ENCODE results near the gene XYLT1. TPM values are rescaled to one million over a fixed set of nuclear protein-coding genes. Genes with fewer than 3 reads are reported as not detected.

The XYLT1 gene
- total RNA-seq, 1 experiment from 2014 or later = 7.5 TPM

- TF ChIP-seq CTCF (IDR thresholded peaks at IDR 0.05; ENCODE audit: unreplicated experiment) = no peak
- intact Hi-C loops (cut with micrococcal nuclease; ENCODE audit: unreplicated experiment) = no loop called here
- Mint-ChIP-seq H3K27ac (ENCODE audit: unreplicated experiment) (no peak overlapping the region), H3K9me3 (ENCODE audit: low read depth, unreplicated experiment) (peaks cover 6% of the 10 kb centered on the region), H3K4me1 (ENCODE audit: low read depth, unreplicated experiment) (no peaks in the 10 kb centered on the region), H3K27me3 (ENCODE audit: unreplicated experiment) (no peaks in the 10 kb centered on the region), H3K36me3 (ENCODE audit: insufficient read depth, unreplicated experiment) (no peaks in the 10 kb centered on the region), H3K4me3 (ENCODE audit: low read depth, unreplicated experiment) (no peak overlapping the region)
- no TSS peak for BruUV-seq (replicated peaks)
- DNase-seq = no peak
- CTCF ChIA-PET = no interaction called here
Measured at GRCh38 chr16:17168181-17168580, 302.6 kb downstream of the XYLT1 start.

GRCh38 chr16:17166095-17166494 lies 304.7 kb downstream of the XYLT1 start:
- no peak for TF ChIP-seq CTCF (IDR thresholded peaks at IDR 0.05; ENCODE audit: unreplicated experiment)
- intact Hi-C loops (cut with micrococcal nuclease; ENCODE audit: unreplicated experiment) = no loop called here
- Mint-ChIP-seq H3K4me1 (ENCODE audit: low read depth, unreplicated experiment) (no peaks in the 10 kb centered on the region), H3K27ac (ENCODE audit: unreplicated experiment) (no peak overlapping the region), H3K9me3 (ENCODE audit: low read depth, unreplicated experiment) (peaks cover 9% of the 10 kb centered on the region), H3K36me3 (ENCODE audit: insufficient read depth, unreplicated experiment) (no peaks in the 10 kb centered on the region), H3K4me3 (ENCODE audit: low read depth, unreplicated experiment) (no peak overlapping the region), H3K27me3 (ENCODE audit: unreplicated experiment) (no peaks in the 10 kb centered on the region)
- DNase-seq = no peak
- CTCF ChIA-PET = interaction anchor here (0.7 kb wide), 2 partner anchors 293 to 1784 kb away, joined by 3 to 5 read pairs; no protein-coding TSS in a partner anchor
- BruUV-seq (replicated peaks) = no TSS peak

- no peak for TF ChIP-seq CTCF (IDR thresholded peaks at IDR 0.05; ENCODE audit: unreplicated experiment)
- Mint-ChIP-seq H3K27ac (ENCODE audit: unreplicated experiment) (no peak overlapping the region), H3K4me1 (ENCODE audit: low read depth, unreplicated experiment) (no peaks in the 10 kb centered on the region), H3K27me3 (ENCODE audit: unreplicated experiment) (no peaks in the 10 kb centered on the region), H3K4me3 (ENCODE audit: low read depth, unreplicated experiment) (no peak overlapping the region), H3K36me3 (ENCODE audit: insufficient read depth, unreplicated experiment) (no peaks in the 10 kb centered on the region), H3K9me3 (ENCODE audit: low read depth, unreplicated experiment) (peaks cover 3% of the 10 kb centered on the region)
- no peak for DNase-seq
- no TSS peak for BruUV-seq (replicated peaks)
- CTCF ChIA-PET = interaction anchor here (0.6 kb wide), 1 partner anchor 165 kb away, joined by 4 read pairs; no protein-coding TSS in a partner anchor
- intact Hi-C loops (cut with micrococcal nuclease; ENCODE audit: unreplicated experiment) = no loop called here
Measured at GRCh38 chr16:17162560-17162959, 308.2 kb downstream of the XYLT1 start.

GRCh38 chr16:17160920-17161431 lies 309.8 kb downstream of the XYLT1 start:
- BruUV-seq (replicated peaks) = no TSS peak
- Mint-ChIP-seq H3K9me3 (ENCODE audit: low read depth, unreplicated experiment) (peaks cover 3% of the 10 kb centered on the region), H3K4me3 (ENCODE audit: low read depth, unreplicated experiment) (no peak overlapping the region), H3K27me3 (ENCODE audit: unreplicated experiment) (no peaks in the 10 kb centered on the region), H3K36me3 (ENCODE audit: insufficient read depth, unreplicated experiment) (no peaks in the 10 kb centered on the region), H3K27ac (ENCODE audit: unreplicated experiment) (no peak overlapping the region), H3K4me1 (ENCODE audit: low read depth, unreplicated experiment) (no peaks in the 10 kb centered on the region)
- DNase-seq = no peak
- TF ChIP-seq CTCF (IDR thresholded peaks at IDR 0.05; ENCODE audit: unreplicated experiment) = no peak
- CTCF ChIA-PET = no interaction called here
- intact Hi-C loops (cut with micrococcal nuclease; ENCODE audit: unreplicated experiment) = no loop called here
